ENCODE results near the gene SERPINA9. TPM values are rescaled to one million over a fixed set of nuclear protein-coding genes. Genes with fewer than 3 reads are reported as not detected.

Gene SERPINA9
- total and polyA plus RNA-seq, 2 of the 8 experiments (the other 6 are each of a cell fraction or from before 2014, with no cell fraction given): not detected

DNA sequence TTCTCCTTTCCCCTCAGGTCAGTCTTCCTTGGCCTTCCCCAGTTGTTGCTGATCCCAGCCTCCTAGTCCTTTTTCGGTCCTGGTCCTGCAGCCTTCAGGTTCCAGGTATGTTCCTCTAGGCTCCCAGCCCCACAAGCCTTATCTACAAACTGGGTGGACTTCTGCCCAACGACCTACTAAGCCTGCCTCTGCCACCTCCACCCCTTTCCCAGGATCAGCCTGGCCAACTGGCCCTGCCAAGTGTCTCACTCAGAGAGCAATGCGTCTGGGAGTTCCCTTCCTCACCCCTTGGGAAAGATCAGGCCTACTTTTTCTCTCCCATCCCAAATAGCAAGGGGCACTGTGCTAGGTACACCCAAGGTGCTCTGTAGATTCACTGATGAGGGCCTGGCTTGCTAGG, 33.4 kb upstream of the SERPINA9 start, which contains the start of gene SERPINA12 (continued):
- TF ChIP-seq, protein P1, sequence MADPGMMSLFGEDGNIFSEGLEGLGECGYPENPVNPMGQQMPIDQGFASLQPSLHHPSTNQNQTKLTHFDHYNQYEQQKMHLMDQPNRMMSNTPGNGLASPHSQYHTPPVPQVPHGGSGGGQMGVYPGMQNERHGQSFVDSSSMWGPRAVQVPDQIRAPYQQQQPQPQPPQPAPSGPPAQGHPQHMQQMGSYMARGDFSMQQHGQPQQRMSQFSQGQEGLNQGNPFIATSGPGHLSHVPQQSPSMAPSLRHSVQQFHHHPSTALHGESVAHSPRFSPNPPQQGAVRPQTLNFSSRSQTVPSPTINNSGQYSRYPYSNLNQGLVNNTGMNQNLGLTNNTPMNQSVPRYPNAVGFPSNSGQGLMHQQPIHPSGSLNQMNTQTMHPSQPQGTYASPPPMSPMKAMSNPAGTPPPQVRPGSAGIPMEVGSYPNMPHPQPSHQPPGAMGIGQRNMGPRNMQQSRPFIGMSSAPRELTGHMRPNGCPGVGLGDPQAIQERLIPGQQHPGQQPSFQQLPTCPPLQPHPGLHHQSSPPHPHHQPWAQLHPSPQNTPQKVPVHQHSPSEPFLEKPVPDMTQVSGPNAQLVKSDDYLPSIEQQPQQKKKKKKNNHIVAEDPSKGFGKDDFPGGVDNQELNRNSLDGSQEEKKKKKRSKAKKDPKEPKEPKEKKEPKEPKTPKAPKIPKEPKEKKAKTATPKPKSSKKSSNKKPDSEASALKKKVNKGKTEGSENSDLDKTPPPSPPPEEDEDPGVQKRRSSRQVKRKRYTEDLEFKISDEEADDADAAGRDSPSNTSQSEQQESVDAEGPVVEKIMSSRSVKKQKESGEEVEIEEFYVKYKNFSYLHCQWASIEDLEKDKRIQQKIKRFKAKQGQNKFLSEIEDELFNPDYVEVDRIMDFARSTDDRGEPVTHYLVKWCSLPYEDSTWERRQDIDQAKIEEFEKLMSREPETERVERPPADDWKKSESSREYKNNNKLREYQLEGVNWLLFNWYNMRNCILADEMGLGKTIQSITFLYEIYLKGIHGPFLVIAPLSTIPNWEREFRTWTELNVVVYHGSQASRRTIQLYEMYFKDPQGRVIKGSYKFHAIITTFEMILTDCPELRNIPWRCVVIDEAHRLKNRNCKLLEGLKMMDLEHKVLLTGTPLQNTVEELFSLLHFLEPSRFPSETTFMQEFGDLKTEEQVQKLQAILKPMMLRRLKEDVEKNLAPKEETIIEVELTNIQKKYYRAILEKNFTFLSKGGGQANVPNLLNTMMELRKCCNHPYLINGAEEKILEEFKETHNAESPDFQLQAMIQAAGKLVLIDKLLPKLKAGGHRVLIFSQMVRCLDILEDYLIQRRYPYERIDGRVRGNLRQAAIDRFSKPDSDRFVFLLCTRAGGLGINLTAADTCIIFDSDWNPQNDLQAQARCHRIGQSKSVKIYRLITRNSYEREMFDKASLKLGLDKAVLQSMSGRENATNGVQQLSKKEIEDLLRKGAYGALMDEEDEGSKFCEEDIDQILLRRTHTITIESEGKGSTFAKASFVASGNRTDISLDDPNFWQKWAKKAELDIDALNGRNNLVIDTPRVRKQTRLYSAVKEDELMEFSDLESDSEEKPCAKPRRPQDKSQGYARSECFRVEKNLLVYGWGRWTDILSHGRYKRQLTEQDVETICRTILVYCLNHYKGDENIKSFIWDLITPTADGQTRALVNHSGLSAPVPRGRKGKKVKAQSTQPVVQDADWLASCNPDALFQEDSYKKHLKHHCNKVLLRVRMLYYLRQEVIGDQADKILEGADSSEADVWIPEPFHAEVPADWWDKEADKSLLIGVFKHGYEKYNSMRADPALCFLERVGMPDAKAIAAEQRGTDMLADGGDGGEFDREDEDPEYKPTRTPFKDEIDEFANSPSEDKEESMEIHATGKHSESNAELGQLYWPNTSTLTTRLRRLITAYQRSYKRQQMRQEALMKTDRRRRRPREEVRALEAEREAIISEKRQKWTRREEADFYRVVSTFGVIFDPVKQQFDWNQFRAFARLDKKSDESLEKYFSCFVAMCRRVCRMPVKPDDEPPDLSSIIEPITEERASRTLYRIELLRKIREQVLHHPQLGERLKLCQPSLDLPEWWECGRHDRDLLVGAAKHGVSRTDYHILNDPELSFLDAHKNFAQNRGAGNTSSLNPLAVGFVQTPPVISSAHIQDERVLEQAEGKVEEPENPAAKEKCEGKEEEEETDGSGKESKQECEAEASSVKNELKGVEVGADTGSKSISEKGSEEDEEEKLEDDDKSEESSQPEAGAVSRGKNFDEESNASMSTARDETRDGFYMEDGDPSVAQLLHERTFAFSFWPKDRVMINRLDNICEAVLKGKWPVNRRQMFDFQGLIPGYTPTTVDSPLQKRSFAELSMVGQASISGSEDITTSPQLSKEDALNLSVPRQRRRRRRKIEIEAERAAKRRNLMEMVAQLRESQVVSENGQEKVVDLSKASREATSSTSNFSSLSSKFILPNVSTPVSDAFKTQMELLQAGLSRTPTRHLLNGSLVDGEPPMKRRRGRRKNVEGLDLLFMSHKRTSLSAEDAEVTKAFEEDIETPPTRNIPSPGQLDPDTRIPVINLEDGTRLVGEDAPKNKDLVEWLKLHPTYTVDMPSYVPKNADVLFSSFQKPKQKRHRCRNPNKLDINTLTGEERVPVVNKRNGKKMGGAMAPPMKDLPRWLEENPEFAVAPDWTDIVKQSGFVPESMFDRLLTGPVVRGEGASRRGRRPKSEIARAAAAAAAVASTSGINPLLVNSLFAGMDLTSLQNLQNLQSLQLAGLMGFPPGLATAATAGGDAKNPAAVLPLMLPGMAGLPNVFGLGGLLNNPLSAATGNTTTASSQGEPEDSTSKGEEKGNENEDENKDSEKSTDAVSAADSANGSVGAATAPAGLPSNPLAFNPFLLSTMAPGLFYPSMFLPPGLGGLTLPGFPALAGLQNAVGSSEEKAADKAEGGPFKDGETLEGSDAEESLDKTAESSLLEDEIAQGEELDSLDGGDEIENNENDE (IDR thresholded peaks at IDR 0.05; ENCODE audit: insufficient replicate concordance, low read length): no peak
- TF ChIP-seq EGR1 (IDR thresholded peaks at IDR 0.05; ENCODE audit: borderline replicate concordance, low read depth, low read length) (no peak), KDM1A (IDR thresholded peaks at IDR 0.05; ENCODE audit: borderline replicate concordance, low read length) (no peak), SIN3A (conservative IDR thresholded peaks at IDR 0.05 in 1 of 2, IDR thresholded peaks at IDR 0.05 in 1 of 2; ENCODE audit: low read depth in 1 of 2, low read length in 2 of 2) (no peak), SUZ12 (IDR thresholded peaks at IDR 0.05; ENCODE audit: low read length) (no peak), TBP (IDR thresholded peaks at IDR 0.05; ENCODE audit: low read depth, low read length) (no peak), ZNF274 (IDR thresholded peaks at IDR 0.05; ENCODE audit: borderline replicate concordance, extremely low read depth, low read length) (no peak), CREB1 (IDR thresholded peaks at IDR 0.05) (no peak)

All from H1 (cell line).